ENCODE results near the gene IL1RAP. TPM values are rescaled to one million over a fixed set of nuclear protein-coding genes. Genes with fewer than 3 reads are reported as not detected.

The IL1RAP gene
- total RNA-seq, 1 experiment from 2014 or later, result 6.0 TPM

DNA sequence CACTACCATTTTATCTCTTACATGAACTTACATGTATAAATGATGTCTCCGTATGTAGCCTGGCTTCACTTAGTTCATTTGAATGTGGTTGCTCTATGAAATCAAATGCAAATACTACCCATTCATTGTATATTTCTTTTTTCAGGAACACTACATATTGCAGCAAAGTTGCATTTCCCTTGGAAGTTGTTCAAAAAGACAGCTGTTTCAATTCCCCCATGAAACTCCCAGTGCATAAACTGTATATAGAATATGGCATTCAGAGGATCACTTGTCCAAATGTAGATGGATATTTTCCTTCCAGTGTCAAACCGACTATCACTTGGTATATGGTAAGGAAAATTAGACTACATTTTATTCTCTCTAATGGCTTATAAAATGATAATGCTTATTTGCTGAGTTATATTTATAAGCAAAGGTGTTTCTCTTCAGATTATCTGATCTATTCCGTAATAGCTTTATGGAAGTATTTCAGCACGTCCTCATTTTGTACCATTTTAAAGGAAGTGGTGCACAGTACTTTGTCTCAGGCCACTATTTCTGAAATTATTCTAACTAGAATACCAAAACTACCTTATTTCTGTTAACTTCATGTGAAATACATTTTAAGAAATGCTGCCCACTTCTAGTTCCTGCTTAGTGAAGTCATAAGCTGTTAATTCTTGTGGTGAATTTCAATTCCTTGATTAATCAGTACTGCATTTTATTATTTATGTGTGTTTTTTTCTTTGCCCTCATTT lies 95.1 kb downstream of the IL1RAP start:
- no peak for DNase-seq (ENCODE audit: low spot score)

- DNase-seq (ENCODE audit: low spot score), result no peak
Observed at GRCh38 chr3:190614226-190615059, 100.6 kb downstream of the IL1RAP start.

DNA sequence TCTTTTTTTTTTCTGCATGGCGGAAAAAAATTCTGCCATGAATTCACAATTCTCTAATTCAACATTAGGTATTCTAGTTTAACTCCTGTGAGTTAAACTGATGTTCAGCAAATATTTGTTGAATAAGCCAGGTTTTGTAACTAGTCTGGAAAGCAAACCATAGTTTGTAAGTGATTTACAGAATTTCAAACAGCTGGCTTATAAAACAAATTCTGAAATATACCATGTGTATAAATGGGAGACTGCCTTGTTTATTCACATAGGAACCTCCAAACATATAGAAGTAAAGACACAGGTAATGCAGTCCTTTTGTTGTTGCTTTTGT lies 101.1 kb downstream of the IL1RAP start:
- DNase-seq (ENCODE audit: low spot score), result no peak

DNA sequence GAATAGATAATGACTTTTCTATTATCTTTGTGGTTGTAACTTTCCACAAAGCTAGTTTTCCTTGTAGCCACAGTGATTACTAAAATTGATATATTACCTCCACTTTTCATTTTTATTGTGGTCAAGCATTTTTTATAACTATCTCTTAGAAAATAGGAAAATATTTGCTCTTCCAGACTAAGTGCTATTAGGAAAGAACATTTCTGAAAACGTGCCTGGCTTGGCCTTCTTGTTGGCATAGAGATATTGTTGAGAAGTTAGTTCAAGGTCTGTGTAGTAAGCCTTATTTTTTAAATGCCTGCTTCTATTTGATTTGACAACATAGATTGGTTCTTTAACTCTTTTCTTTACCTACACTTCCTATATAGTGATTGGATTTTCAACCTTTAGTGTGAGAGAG lies 101.7 kb downstream of the IL1RAP start:
- no peak for DNase-seq (ENCODE audit: low spot score)

- no peak for DNase-seq (ENCODE audit: low spot score)
Observed at GRCh38 chr3:190616637-190617036, 102.8 kb downstream of the IL1RAP start.

DNA sequence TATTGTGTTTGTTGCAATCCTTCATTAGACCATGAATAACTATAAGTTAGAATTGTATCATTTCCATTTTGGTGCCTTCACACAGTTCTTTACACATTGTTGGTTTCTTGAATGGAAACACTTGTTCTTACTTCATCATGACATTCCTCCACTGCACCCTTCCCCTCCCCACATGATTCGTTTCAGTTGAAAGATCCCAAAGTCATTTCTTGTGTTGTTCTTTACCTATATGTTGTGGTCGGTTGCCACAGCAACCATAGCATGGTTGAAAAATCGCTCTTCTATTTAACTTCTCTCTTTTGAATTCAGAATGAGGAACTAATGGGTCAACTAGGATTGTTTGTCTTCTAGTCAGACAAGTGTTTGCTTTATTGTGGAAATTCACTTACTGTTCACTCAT lies 103.3 kb downstream of the IL1RAP start:
- DNase-seq (ENCODE audit: low spot score), result peak; percentile 40

DNA sequence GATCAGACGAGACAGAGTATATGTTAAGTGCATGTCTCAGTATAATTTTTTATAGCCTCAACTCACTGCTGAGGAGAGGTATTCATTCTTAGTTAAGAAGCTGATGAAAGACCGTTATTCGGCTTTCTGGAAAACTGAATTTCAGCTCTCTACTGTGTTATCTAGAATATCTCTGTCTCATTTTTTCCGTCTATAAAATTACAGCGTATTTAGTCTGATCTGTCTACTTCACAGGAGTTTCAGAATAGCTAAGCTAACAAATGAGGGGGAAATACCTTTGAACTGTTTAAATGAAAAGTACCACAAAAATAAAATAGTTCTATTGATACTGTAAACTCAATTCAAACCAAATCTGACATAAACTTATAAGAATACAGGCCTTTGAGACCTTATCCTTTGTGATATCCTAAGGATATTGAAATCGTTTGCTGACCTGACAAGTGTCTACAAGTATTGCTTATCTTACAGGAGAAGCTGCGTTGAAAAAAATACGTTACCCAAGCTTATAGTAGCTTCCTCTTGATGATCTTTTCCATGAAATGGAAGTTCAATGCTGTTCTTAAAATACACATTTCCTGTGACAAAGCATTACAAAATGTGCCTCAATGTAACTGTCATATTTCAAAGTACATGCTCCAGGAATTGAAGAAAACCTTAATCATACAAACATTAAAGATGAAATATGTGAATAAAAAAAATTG lies 104.6 kb downstream of the IL1RAP start:
- DNase-seq (ENCODE audit: low spot score), result no peak

GRCh38 chr3:190619353-190619752 lies 105.5 kb downstream of the IL1RAP start:
- DNase-seq (ENCODE audit: low spot score), result no peak

- no peak for DNase-seq (ENCODE audit: low spot score)
Observed at GRCh38 chr3:190619761-190620160, 105.9 kb downstream of the IL1RAP start.

- no peak for DNase-seq (ENCODE audit: low spot score)
Observed at GRCh38 chr3:190620886-190621608, 107.2 kb downstream of the IL1RAP start.

- DNase-seq (ENCODE audit: low spot score), result no peak
Observed at GRCh38 chr3:190621927-190622326, 108.0 kb downstream of the IL1RAP start.

- DNase-seq (ENCODE audit: low spot score), result no peak
Observed at GRCh38 chr3:190624282-190624681, 110.4 kb downstream of the IL1RAP start.

DNA sequence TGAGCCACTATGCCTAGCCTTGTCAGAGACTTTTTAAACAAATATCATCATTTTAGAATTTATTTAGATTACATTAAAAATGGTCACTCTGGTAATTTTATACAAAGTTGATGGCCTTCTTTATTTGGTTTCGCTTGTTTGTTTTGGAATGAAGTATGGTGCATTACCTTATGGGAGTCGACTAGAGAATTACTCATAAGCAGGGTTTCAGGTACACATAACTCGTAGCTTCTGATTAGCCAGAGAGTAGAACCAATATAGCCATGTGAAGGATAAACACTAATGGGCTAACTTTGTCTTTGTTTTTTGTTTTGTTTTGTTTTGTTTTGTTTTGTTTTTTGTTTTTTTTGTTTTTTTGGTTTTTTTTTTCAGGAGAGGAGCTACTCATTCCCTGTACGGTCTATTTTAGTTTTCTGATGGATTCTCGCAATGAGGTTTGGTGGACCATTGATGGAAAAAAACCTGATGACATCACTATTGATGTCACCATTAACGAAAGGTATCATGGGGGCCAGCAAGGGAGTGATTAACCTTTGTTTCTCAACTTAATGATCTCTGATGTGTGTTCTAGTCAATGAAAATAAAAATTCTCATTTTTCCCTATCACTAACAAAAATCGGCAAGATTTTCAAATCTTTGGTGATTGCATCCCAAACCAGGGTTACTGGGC lies 113.2 kb downstream of the IL1RAP start:
- no peak for DNase-seq (ENCODE audit: low spot score)

- DNase-seq (ENCODE audit: low spot score), result no peak
Observed at GRCh38 chr3:190629088-190629487, 115.2 kb downstream of the IL1RAP start.

GRCh38 chr3:190631295-190631694 lies 117.4 kb downstream of the IL1RAP start:
- no peak for DNase-seq (ENCODE audit: low spot score)

- no peak for DNase-seq (ENCODE audit: low spot score)
Observed at GRCh38 chr3:190641564-190641963, 127.7 kb downstream of the IL1RAP start.

- DNase-seq (ENCODE audit: low spot score), result no peak
Observed at GRCh38 chr3:190642016-190642415, 128.1 kb downstream of the IL1RAP start.

GRCh38 chr3:190644035-190644434 lies 130.2 kb downstream of the IL1RAP start:
- no peak for DNase-seq (ENCODE audit: low spot score)

GRCh38 chr3:190644766-190645165 lies 130.9 kb downstream of the IL1RAP start:
- DNase-seq (ENCODE audit: low spot score), result no peak

DNA sequence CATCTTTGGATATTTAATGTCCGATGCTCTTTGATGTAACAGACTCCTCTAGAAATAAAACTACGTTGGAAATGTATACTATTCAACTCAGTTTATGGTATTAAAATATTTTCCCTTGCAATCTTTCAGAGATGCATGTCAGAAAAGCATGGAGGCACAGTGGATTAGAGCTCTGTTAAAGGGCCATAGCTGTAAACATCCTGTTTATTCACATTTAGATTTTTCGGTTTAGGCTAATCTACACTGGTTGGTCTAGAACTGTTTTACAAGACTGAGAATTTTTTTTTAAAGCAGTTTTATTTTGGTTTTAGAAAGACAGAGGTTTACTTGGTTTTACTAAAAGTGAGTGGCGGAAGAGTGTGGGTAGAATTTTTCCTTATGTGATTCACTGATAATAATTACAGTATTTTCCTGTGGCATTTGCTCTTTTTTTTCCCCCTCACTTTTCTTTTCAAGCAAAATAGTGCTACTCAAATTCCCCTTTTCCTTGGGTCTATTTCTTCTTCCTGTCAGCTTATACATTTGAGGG lies 132.1 kb downstream of the IL1RAP start:
- DNase-seq (ENCODE audit: low spot score), result no peak

- DNase-seq (ENCODE audit: low spot score), result no peak
Observed at GRCh38 chr3:190646996-190647395, 133.1 kb downstream of the IL1RAP start.

All from HT-29 (cell line).